Femur (tissue), 1 donor: ENCODE measurements around the gene PAQR6.

Source experiments
- DNase-seq: peaks from one replicate; pipeline ENCODE4 v3.0.0-alpha.2; 2017

Gene PAQR6

DNA sequence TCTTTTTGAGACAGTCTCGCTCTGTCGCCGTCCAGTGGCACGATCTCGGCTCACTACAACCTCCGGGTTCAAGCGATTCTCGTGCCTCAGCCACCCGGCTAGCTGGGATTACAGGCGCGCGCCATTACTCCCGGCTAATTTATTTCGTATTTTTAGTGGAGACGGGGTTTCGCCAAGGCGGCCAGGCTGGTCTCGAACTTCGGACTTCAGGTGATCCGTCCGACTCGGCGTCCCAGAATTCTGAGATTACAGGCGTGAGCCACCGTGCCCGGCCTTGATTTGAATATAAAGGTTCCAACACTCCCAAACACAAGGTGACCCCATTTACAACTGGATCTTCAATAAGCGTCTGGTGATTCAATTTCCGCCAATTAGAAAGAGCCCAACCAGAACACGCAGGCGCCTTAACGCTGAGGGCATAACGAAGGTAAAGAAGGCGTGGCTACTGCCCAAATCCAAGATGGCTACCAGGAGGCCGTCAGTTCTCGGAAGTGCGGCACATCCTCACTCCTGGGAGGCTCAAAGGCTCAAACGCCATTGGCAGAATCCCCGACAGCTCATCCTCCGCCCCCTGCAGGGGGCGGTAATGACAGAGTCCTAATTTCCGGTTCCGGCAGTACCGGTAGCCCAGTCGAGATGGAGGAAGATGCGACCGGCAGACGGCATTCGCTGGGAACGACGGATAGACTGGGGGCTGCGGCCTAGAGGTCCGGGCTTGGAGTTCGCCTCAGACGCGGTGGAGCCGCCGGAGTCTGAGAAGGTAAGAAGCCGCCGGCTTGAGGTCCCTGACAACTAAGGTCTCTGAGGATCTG lies 54.2 kb downstream of the PAQR6 start, which contains the start of gene SLC25A44:
Gene SLC25A44, plus strand, starts transcription at position 617 of the 812 bp plus-strand sequence. CDS start 5,744 bp downstream, outside the sequence.
- peak; percentile 99 for DNase-seq
